CD4-positive, alpha-beta T cell treated with Interleukin-2 at 100 ng/mL for 4 hours (primary cell): Measurements from ENCODE around the gene TIMM29.
A peak's percentile ranks its signal among the peaks of the same experiment; 100 is the strongest.

ENCODE experiments used
- DNase-seq: peaks from one replicate; pipeline ENCODE4 v3.0.0-alpha.2; 2020; ENCODE audit warnings: low spot score

Gene TIMM29

GRCh38 chr19:10928563-10929401, at the start of gene TIMM29, which contains the start of gene YIPF2:
Gene TIMM29, plus strand, starts transcription at chr19:10928811. Its CDS starts 12 bp downstream, at chr19:10928823.
Gene YIPF2, minus strand, starts transcription at chr19:10928639. Its CDS starts 229 bp downstream, at chr19:10928410.
- DNase-seq: peak; percentile 97

GRCh38 chr19:10881403-10882107, 47.1 kb upstream of the TIMM29 start:
- no peak for DNase-seq

DNA sequence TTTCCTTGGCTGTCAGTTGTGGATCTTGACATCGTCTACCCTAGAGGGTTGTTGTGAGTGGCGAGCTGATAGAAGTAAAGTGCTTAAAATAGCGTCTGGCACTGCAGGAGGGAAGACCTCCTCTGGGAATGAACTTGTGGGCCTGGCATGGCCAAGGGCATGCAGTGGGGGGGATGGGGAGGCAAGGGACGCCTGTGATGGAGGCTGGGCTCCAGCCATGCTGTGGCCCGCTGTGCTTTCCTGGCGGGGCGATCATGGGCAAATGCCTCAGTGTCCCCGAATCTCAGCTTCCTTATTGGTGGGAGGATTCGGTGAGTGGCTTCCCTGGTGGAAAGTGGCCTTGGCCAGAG, 46.5 kb upstream of the TIMM29 start:
- no peak for DNase-seq

GRCh38 chr19:10884274-10884673, 44.3 kb upstream of the TIMM29 start:
- DNase-seq: no peak

- DNase-seq: no peak
Measured at GRCh38 chr19:10885201-10886169, 43.1 kb upstream of the TIMM29 start.

DNA sequence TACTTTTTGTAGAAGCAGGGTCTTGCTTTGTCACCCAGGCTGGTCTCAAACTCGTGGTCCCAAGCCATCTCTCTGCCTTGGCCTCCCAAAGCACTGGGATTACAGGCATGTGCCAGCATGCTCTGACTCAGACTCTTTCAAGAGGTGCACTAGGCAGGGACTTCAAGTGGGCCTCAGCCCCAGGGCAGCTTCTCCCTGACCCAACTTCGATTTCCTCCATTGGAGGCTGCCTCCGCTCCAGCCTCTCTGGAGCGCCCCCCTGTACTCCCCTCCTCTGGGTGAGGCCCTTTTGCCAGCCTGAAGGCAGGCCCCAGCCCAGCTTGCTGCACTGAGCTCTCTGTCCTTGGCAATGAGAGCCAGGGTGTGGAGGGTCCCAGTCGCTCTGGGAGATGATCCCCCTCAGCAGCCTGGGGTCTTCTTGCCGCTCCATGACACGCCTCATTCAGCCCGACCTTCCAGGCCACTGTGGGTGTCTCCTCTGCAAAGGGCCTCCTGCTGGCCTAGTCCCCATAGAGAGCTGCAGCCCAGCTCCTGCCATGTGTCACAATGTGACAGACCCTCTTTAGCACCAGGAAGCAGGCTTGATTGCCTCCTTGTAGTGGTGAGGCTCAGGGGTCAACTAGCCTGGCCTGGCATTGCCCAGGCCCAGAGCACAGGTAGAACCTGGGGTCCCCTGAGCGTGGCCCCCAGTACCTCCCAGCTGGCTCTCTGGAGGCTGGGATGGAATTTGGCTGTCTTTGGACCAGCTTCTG, 40.8 kb upstream of the TIMM29 start:
- no peak for DNase-seq

DNA sequence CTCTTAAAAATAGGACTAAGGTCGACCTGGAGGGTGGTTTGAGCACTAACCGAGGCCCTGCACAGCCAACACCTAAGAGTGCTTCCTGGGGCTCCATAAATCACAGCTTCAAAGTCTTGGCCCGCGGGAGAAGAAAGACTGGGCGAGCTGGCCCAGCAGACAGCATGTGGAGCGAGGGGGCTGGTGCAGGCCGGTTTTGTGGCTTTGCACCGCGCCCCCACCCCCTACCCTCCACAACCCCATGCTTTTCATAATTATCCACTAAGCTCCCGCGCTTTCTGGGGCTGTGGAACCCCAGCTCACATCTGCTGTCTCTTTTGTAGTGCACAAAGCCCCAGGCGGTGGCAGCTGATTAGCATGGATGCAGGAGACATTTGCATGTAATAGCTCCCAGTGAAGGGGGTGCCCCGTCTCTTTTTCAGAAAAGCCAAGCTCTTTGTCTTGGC, 40.2 kb upstream of the TIMM29 start:
- no peak for DNase-seq

- no peak for DNase-seq
Measured at GRCh38 chr19:10889880-10890279, 38.7 kb upstream of the TIMM29 start.

- DNase-seq: no peak
Measured at GRCh38 chr19:10891405-10892086, 37.1 kb upstream of the TIMM29 start.

DNA sequence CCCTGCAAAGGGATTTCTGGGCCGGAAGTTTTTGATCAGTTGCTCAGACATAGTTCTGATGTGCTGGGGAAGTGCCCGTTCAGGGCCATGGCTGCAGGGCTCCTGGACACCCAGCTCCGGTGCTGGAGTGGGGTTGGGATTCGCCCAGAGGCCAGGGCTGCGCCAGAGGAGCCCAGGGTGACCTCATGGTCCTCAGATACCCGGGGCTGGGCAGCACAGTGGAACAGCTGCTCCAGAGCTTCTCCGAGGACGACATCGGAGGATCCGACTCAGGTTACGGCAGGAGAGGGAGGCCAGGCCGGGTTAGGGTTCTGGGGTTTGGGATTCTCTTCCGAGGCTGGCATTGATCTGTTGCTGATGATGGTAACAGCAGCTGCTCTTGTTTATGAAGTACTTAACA, 36.4 kb upstream of the TIMM29 start:
- no peak for DNase-seq

GRCh38 chr19:10894911-10895213, 33.7 kb upstream of the TIMM29 start:
- no peak for DNase-seq

GRCh38 chr19:10895363-10895762, 33.2 kb upstream of the TIMM29 start:
- no peak for DNase-seq

- DNase-seq: no peak
Measured at GRCh38 chr19:10895920-10896319, 32.7 kb upstream of the TIMM29 start.

DNA sequence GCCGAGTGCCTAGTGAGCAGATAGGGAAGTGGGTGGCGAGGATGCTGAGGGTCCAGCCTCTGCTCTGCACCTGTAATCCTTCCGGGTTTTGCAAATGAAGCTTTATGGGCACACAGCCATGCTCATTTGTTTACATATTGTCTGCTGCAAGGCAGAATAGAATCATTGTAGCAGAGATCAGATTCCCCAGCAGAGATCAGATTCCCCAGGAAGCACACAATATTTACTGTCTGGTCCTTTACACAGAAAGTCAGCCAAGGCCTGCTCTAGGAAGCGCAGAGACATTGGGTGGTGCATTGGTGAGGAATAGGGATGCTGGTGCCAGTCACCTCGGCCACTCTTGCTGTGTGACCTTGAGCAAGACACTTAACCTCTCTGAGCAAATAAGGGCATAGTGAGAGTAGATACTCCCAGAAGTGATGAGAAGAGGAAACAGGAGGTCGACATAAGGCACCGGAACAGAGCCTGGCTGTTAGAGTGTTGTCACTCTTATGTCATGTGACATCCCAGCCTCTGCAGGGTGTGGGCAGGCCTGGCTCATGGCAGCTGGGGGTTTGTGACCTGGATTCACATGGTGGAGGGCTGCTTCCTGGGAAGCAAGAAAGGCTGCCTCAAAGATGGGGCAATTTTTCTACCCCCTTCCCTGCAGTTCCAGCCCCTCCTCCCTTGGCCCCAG, 31.6 kb upstream of the TIMM29 start:
- DNase-seq: no peak

GRCh38 chr19:10898633-10899032, 30.0 kb upstream of the TIMM29 start:
- DNase-seq: no peak

GRCh38 chr19:10899151-10899653, 29.4 kb upstream of the TIMM29 start:
- DNase-seq: no peak

- no peak for DNase-seq
Measured at GRCh38 chr19:10907925-10908324, 20.7 kb upstream of the TIMM29 start.

DNA sequence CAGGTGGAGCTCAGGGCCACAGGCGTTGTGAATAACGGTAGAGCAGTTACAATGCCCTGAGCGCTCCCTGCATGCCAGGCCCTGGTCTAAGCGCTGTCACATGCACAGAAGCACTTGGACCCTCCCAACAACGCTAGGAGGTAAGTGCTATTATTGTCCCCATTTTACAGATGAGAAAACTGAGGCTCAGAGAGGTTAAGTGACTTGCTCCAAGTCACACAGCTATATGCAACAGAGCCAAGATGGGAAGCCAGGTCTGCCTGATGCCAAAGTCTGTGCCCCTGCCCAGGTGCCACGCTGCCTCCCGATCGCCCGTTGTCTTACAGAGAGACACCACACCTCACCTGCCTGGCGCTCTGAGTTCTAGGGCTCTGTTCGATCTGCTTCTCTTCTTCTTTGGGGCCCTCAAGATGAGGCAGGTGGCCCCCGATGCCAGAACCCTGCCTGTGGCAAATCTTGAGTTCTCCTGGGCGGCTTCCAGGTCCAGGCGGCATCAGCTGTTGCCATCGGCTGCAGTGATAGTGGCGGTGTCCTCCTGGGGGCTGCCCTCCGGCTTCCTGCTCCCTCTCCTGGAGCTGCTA, 20.1 kb upstream of the TIMM29 start:
- no peak for DNase-seq

GRCh38 chr19:10911579-10912363, 16.8 kb upstream of the TIMM29 start:
- no peak for DNase-seq
